ENCODE measurements around the gene LGALS4.

- TF ChIP-seq CTCF (conservative IDR thresholded peaks at IDR 0.05) (no peak), EZH2 (IDR thresholded peaks at IDR 0.05; ENCODE audit: low read depth) (no peak)
Observed at GRCh38 chr19:38842439-38843174, 29.9 kb upstream of the LGALS4 start.

Data from PC-9 (cell line).